HG03571 (cell line): Measurements from ENCODE around the gene SRC.

Experiments used
- ATAC-seq: cut with Tn5 transposase; IDR thresholded peaks from one replicate; pipeline ENCODE4 v1.9.1; 2021; ENCODE audit not compliant: unreplicated experiment

Gene SRC

GRCh38 chr20:37407573-37408002 is 61.6 kb downstream of the SRC start:
- ATAC-seq = no peak

DNA sequence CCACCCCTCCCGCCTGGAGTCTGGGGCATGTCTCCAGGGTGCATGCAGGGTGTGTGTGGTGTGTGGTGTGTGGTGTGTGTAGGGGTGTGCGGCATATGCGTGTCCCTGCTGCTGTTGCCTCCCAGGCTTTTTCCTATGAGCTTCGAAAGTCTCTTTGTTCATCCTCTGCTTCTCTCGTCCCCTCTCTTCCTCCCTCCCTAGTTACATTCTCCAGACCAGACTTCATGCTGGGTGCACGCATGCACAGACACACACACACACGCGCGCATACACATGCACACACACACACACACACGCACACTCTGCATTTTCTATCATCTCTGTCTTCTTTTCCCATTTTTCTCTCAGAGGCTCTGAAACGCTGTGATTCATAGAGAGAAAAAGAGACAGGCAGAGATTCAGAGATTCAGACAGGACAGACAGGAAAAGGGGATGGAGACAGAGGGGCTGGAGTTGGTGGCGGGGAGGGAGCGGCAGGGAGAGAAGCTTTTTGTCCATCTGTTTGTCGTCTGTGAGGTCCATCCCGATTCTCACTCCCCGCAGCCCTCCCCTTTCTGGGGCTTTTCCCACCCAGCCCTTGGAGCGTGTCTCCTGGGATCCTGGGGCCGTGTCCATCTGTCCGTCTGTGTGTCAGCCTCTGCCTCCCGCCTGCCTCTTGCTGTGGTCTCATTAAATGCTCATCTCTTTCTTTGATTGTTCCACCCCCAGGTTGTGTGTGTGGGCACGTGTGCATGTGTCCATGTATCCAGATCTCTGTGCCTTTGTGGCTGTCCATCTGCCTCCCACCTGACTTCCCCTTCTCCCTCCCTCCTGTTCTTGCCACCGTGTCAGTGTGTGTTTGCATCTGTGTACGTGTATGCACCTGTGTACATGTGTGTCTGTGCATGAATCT is 62.6 kb downstream of the SRC start:
- no peak for ATAC-seq

- ATAC-seq = no peak
These were observed 65.7 kb downstream of the SRC start for GRCh38 chr20:37411408-37412219.

DNA sequence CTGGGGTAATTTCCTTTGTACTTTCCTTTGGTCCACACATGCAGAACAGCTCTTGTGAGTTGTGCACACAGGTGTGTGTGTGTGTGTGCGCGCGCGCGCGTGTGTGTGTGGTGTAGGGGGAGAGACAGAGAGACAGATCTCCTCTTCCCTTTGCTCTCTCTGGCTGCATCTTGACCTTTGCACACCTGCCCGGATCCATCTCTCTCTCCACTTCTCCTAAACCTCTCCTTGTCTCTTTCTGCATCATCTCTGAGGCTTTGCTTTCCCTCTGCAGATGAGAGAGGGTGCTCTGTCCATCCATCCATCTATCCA is 67.0 kb downstream of the SRC start:
- ATAC-seq = no peak

GRCh38 chr20:37413379-37413778 is 67.4 kb downstream of the SRC start:
- ATAC-seq = no peak

DNA sequence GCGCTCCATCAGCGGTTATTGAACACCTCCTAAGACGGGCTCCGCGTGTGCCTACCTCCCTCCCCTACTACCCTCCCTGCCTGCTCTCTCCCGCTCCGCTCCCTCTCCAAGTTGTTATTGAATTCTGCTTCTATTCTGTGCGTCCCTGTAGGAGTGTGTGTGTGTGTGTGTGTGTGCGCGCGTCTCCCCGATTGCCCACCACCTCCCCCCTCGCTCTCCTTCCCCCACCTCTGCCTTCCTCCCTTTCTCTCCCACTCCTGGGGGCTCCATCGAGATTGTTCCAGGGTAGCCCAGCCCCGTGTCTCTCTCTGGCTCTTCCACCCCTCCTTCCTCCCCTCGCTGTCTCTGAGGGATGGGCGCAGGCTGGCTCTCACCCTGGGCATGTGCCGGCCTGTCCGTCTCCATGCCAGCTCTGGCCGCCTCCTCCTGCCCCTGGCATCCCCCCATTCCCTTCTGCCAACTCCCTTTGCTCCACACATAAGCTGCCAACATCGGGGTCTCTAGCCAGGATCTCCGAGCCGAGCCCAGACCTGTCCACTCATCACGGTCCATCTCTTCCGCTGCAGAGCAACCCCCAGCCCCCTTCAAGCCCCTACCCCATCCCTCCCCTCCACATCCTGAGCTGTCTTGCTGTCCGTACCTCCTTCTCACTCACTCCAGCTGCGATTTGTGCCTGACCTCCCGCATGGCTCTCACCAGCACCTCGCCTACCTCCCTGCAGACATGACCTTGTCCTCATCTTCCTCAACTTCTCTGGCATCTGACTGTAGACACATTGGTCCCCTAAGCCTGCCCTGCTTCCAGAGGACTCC is 68.5 kb downstream of the SRC start:
- no peak for ATAC-seq

DNA sequence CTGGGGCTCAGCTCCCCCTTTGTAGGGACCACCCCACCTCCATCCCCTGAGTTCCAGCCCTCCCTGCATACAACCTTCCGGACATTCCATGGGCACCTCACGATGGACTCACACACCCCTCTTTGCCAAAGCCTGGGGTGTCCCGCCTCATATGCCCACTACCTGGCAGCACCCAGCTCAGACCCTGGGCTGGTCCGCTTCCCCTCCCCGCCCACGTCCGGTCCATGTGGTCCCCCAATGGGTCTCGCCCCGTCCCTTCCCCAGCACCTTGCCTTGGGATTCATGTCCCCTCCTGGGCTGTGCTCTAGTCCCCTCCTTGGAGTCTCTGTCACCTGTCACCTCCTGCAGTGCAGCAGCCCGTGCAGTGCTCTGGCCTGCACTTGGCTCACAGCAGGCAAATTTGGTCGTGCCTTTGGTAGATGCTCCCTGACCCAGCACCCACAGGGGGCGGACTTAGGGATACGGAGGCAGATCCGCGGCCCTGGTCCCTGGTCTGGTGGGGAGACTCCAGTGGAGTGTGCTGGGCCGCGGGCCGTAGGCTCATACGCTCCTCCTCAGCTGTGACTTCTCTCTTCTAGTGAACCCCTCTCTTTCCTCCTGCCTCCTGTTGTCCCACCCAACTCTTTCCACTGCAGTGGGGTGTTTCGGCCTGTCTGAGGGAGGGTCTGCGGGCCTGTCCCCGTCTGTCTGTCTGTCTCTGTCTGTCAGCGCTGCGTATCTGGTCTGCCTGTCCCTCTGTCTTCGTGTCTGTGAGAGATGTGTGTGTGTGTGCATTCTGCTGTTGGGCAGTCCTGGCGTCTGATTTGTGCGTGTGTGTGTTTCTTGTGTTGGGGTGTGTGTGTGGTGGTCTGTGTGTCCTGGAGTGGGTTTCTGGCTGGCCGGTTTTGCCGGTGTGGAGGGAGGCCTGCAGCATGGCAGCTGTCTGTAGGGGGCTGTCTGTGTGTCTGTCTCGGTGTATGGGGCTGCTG is 69.5 kb downstream of the SRC start:
- no peak for ATAC-seq

GRCh38 chr20:37416100-37416847 is 70.3 kb downstream of the SRC start:
- no peak for ATAC-seq

DNA sequence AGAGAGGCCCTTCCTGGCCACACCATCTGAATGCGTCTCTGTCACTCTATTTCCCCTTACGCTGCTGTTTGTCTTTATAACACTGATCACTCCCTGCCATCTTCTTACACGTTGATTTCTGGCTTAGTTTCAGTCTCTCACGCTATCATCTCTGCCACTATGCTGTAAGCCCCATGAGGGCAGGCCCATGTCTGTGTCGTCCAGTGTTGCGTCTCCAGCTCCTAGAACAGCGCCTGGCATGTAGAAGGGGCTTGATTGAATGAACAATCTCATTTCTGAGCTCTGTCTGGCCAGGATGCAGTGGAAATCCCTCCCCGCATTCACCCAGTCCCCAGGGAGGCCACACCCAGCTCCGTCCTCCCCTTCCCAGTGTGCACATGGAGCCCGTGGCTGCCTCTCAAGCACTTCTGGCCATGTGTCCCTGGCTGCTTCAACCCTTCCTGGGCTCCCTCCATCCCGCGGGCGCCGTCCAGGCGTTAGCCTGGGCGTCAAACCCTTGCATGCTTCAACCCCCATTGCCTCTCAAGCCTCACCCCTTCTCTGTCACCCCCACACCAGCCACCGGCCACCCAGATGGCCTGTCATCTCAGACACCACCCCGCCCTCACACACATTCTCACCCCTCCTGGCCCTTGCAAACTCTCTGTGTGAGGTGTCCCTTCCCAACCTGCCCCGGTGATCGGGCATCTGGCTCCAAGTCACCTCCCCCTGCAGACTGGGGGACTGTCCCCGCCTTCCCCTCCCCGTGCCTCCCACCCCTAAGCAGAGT is 71.1 kb downstream of the SRC start:
- no peak for ATAC-seq

- ATAC-seq = no peak
These were observed 71.9 kb downstream of the SRC start for GRCh38 chr20:37417617-37418467.

DNA sequence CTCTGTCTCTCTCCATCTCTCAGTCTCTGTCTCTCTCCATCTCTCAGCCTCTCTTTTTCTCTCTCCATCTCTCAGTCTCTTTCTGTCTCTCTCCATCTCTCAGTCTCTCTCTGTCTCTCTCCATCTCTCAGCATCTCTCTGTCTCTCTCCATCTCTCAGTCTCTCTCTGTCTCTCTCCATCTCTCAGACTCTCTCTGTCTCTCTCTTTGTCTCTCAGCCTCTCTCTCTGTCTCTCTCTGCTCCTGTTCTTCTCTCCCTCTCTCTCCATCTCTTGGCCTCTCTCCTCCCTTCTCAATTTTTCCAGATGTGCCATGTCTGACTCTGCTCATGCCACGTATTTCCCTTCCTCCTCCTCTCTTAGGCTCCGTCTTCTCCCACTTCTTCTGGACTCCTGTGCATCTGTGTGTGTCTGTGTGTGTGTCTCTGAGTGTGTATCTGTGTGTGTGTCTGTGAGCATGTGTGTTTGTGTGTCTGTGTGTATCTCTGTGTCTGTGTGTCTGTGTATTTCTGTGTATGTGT is 72.7 kb downstream of the SRC start:
- no peak for ATAC-seq

DNA sequence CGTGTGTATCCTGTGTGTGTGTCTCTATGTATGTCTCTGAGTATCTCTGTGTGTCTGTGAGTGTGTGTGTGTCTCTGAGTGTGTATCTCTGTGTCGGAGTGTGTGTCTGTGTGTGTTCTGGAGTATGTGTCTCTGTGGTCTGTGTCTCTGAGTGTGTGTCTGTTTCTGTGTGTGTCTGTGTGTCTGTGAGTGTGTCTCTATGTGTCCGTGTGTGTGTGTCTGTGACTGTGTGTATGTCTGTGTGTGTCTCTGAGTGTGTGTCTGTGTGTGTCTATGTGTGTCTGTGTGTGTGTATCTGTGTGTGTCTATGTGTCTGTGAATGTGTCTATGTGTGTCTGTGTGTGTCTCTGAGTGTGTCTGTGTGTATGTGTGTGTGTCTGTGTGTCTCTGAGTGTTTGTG is 73.4 kb downstream of the SRC start:
- no peak for ATAC-seq

GRCh38 chr20:37419774-37420542 is 74.0 kb downstream of the SRC start:
- ATAC-seq = no peak

DNA sequence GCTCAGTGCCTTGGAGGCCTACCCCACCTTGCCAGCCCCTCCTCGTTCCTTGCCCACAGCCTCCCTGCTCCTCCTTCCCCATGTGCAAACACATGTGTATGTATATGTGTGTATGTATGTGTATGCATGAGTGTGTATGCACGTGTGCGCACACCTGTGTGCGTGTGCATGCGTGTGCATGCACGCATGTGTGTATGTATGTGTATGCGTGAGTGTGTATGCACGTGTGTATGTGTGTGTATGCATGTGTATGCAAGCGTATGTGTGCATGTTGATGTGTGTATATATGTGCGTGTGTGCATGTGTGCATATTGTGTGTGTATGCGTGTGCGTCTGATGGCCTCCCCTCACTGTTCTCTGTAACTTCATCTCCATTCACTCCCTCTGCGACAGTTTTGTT is 74.7 kb downstream of the SRC start:
- ATAC-seq = no peak

DNA sequence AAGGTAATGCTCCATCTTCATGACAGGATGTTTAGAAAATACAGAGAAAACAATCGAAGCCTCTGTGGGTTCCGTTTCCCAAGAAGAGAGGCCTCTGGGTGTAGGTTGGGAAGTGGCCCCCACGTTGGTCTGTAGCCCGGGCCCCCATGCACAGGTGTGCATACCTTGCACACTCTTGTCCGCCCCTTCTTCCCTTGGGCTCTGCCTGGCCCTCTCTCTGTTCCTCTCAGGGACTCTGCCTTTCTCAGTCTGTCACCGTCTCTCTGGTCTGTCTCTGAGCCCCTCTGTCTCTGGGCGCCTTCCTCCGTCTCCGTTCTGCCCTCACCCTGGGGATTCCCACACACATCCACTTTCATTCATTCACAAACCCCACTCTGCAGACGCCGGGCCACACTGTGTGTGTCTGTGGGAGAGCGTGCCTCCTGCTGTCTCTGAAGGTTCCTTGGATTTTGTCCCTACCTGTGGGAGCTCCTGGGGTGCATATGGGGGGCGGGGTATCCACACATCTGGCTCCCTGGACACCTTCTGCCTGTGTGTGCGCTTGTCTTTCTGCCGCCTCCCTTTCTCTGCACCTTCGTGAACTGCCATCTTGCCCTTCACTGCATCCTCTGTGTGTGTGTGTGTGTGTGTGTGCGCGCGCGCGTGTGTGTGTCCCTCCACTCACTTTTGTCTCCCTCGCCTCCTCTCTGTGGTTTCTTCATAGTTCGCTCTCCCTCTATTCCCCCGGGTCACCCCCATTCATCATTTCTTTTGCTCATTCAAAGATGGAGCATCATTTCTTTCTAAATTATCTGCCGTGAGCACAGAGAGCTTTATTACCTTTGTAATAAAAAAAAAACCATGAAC is 75.3 kb downstream of the SRC start:
- ATAC-seq = no peak

- no peak for ATAC-seq
These were observed 76.0 kb downstream of the SRC start for GRCh38 chr20:37421988-37422387.
